Stimulated activated naive CD8-positive, alpha-beta T cell treated with anti-CD3 and anti-CD28 coated beads, Interleukin-15, Interleukin-2, amounts not matched to agents 100 ng/mL and 50 ng/mL, for 24 hours (primary cell): ENCODE results near the gene TMEM132C.

Experiments
- H3K27ac Mint-ChIP-seq: one replicate; pipeline ENCODE4 v1.8.0; 2021; ENCODE audit warnings: mild to moderate bottlenecking, mixed read lengths
- H3K27me3 Mint-ChIP-seq: one replicate; pipeline ENCODE4 v1.8.0; 2021; ENCODE audit warnings: mixed read lengths
- H3K36me3 Mint-ChIP-seq: one replicate; pipeline ENCODE4 v1.8.0; 2021; ENCODE audit warnings: low read depth, mixed read lengths
- H3K4me1 Mint-ChIP-seq: one replicate; pipeline ENCODE4 v1.8.0; 2021; ENCODE audit warnings: low read depth, mixed read lengths
- H3K4me3 Mint-ChIP-seq: one replicate; pipeline ENCODE4 v1.8.0; 2021; ENCODE audit warnings: mild to moderate bottlenecking, mixed read lengths
- H3K9me3 Mint-ChIP-seq: one replicate; pipeline ENCODE4 v1.8.0; 2021; ENCODE audit warnings: mixed read lengths

The TMEM132C gene

DNA sequence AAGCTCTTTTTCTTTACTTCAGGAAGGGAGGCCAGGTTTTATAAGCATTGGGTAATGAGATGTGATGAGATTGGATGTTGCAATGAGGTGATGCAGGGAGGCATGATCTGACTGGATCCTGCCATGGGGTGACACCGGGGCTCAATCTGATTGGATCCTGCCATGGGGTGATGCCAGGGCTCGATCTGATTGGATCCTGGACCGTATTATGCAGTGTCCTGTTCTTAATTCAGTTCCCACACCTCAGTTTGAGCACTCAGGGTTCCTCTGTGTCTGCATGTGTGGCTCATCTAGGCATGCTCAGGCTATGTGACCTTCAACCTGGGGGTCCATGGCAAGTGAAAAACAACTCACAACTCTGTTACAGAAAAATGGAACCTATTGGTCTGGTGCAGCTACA lies 390.4 kb downstream of the TMEM132C start:
- Mint-ChIP-seq H3K27me3 (no peaks in the 10 kb centered on the region), H3K27ac (no peak overlapping the region), H3K9me3 (no peaks in the 10 kb centered on the region), H3K36me3 (no peaks in the 10 kb centered on the region), H3K4me3 (no peak overlapping the region), H3K4me1 (no peaks in the 10 kb centered on the region)

GRCh38 chr12:128660532-128661225 lies 393.7 kb downstream of the TMEM132C start:
- Mint-ChIP-seq H3K4me1 (no peaks in the 10 kb centered on the region), H3K9me3 (no peaks in the 10 kb centered on the region), H3K27me3 (no peaks in the 10 kb centered on the region), H3K4me3 (no peak overlapping the region), H3K36me3 (no peaks in the 10 kb centered on the region), H3K27ac (no peak overlapping the region)

DNA sequence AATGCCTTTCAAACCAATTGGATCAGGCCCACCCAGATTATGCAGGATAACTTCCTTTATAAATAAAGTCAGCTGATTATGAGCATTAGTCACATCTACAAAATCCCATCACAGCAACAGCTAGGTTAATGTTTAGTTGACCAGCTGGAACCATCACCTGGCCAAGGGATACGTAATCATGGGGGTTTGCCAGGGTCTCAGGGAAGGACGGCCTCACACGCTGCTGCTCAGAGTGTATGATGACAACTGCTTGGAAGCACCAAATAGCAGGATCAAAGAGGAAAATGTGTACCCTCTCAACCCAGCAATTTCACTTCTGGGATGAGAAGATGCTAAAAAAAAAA lies 394.2 kb downstream of the TMEM132C start:
- no peak overlapping the region for H3K27ac Mint-ChIP-seq
- H3K4me1 Mint-ChIP-seq, result no peaks in the 10 kb centered on the region
- H3K4me3 Mint-ChIP-seq, result no peak overlapping the region
- H3K9me3 Mint-ChIP-seq, result no peaks in the 10 kb centered on the region
- no peaks in the 10 kb centered on the region for H3K36me3 Mint-ChIP-seq
- H3K27me3 Mint-ChIP-seq, result no peaks in the 10 kb centered on the region

GRCh38 chr12:128662101-128662500 lies 395.1 kb downstream of the TMEM132C start:
- Mint-ChIP-seq H3K4me1 (no peaks in the 10 kb centered on the region), H3K36me3 (no peaks in the 10 kb centered on the region), H3K27me3 (no peaks in the 10 kb centered on the region), H3K27ac (no peak overlapping the region), H3K9me3 (no peaks in the 10 kb centered on the region), H3K4me3 (no peak overlapping the region)

- no peak overlapping the region for H3K4me3 Mint-ChIP-seq
- no peaks in the 10 kb centered on the region for H3K36me3 Mint-ChIP-seq
- H3K9me3 Mint-ChIP-seq, result no peaks in the 10 kb centered on the region
- H3K27me3 Mint-ChIP-seq, result no peaks in the 10 kb centered on the region
- H3K4me1 Mint-ChIP-seq, result no peaks in the 10 kb centered on the region
- no peak overlapping the region for H3K27ac Mint-ChIP-seq
Observed at GRCh38 chr12:128664501-128664900, 397.5 kb downstream of the TMEM132C start.

DNA sequence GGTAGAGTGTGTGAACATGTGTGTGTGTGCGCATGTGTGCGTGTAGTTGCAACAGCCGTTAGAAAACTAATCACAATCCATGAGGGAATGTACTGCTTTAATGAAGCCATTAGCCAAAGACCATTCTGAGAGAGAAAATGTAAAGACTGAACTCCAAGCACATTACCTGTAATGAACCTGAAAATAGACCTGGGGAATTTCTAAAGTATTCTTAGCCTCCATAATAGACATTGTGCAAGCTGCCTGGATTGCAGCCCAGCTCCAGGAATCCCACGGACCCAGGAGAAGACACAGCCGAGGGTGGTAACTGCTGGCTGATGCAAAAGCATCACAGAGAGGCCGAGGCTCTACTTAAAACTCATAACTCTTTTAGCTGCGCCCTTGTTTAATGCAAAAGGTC lies 400.2 kb downstream of the TMEM132C start:
- Mint-ChIP-seq H3K27ac (no peak overlapping the region), H3K9me3 (no peaks in the 10 kb centered on the region), H3K4me1 (no peaks in the 10 kb centered on the region), H3K36me3 (no peaks in the 10 kb centered on the region), H3K27me3 (no peaks in the 10 kb centered on the region), H3K4me3 (no peak overlapping the region)

GRCh38 chr12:128671528-128672042 lies 404.6 kb downstream of the TMEM132C start:
- H3K27me3 Mint-ChIP-seq, result no peaks in the 10 kb centered on the region
- H3K9me3 Mint-ChIP-seq, result no peaks in the 10 kb centered on the region
- no peaks in the 10 kb centered on the region for H3K4me1 Mint-ChIP-seq
- no peak overlapping the region for H3K27ac Mint-ChIP-seq
- no peaks in the 10 kb centered on the region for H3K36me3 Mint-ChIP-seq
- no peak overlapping the region for H3K4me3 Mint-ChIP-seq

DNA sequence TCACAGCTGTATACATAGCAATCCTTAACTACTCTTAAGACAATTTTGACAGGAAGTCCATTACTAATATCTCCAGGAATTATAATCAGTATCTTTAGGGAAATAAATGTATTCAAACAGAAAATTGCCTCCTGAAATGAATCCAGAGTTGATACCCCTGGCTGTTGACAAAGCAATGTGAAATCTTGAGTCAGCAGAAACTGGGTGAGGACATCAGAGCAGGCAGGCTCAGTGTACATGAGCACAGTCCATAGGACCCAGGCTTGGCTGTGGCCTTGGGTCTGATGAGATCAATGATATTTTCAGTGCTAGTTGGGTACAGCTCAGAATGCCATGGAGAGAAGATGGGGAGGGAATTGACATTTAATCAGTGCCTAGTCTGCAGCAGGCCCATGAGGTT lies 405.5 kb downstream of the TMEM132C start:
- Mint-ChIP-seq H3K4me1 (no peaks in the 10 kb centered on the region), H3K9me3 (no peaks in the 10 kb centered on the region), H3K27me3 (no peaks in the 10 kb centered on the region), H3K4me3 (no peak overlapping the region), H3K27ac (no peak overlapping the region), H3K36me3 (no peaks in the 10 kb centered on the region)

- Mint-ChIP-seq H3K27me3 (no peaks in the 10 kb centered on the region), H3K27ac (no peak overlapping the region), H3K4me1 (no peaks in the 10 kb centered on the region), H3K4me3 (no peak overlapping the region), H3K36me3 (no peaks in the 10 kb centered on the region), H3K9me3 (no peaks in the 10 kb centered on the region)
Observed at GRCh38 chr12:128672893-128673292, 405.9 kb downstream of the TMEM132C start.

- Mint-ChIP-seq H3K36me3 (no peaks in the 10 kb centered on the region), H3K27me3 (no peaks in the 10 kb centered on the region), H3K27ac (no peak overlapping the region), H3K9me3 (peaks cover 5% of the 10 kb centered on the region), H3K4me1 (no peaks in the 10 kb centered on the region), H3K4me3 (no peak overlapping the region)
Observed at GRCh38 chr12:128675576-128675975, 408.6 kb downstream of the TMEM132C start.

- Mint-ChIP-seq H3K4me1 (no peaks in the 10 kb centered on the region), H3K27me3 (no peaks in the 10 kb centered on the region), H3K9me3 (peaks cover 5% of the 10 kb centered on the region), H3K27ac (no peak overlapping the region), H3K36me3 (no peaks in the 10 kb centered on the region), H3K4me3 (no peak overlapping the region)
Observed at GRCh38 chr12:128680555-128680954, 413.6 kb downstream of the TMEM132C start.

DNA sequence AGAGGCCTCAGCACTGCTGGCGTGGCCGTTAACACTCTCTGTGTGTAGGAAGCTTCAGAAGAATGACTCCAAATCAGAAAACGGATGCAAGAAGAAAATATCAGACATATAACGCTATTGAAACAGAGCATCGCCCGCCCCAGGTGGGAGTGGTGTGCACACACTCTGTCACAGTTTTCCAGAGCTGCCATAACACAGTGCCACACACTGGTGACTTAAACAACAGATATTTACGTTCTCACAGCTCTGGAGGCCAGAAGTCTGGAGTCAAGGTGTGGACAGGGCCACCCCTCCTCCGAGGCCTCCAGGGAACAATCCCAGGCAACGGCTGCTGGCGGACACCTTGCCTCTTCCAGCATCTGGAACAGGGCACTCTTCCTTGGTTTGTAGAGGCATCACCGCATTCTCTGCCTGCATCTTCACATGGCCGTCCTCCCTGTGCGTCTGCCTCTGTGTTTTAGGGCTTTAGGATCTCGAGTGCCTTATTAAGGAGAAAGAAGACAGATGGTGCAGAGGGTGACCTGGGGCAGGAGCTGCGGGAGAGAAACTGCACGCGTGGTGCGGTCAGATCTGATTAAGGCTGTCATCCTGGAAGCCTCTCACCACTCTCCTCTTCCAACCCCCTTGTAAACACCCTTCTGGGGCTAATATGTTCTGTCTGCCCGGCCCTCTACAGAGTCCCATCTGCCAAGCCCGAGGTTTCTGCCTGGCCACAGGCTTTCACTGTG lies 415.7 kb downstream of the TMEM132C start:
- Mint-ChIP-seq H3K4me3 (no peak overlapping the region), H3K36me3 (no peaks in the 10 kb centered on the region), H3K27ac (no peak overlapping the region), H3K27me3 (no peaks in the 10 kb centered on the region), H3K9me3 (peaks cover 10% of the 10 kb centered on the region), H3K4me1 (no peaks in the 10 kb centered on the region)

DNA sequence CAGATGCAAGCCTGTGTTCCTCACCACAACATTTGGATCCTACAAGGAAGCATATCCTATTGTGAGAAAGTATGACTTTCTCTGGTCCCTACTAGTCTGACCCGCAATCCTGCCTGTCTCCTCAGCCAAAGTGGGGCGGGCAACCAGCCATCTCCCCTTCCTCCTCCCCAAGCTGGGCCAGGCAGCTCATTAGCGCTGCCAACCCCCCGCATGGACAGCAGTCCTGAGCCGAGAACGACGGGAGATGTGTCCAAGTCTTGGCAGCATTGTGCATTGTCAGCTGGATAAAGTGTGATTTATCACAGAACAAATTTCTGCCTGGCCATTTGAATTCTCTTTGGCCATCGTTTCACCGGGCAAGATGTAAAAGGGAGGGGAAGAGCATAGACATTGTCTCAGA lies 417.4 kb downstream of the TMEM132C start:
- H3K27me3 Mint-ChIP-seq, result no peaks in the 10 kb centered on the region
- H3K36me3 Mint-ChIP-seq, result no peaks in the 10 kb centered on the region
- H3K9me3 Mint-ChIP-seq, result peaks cover 9% of the 10 kb centered on the region
- H3K4me3 Mint-ChIP-seq, result no peak overlapping the region
- no peak overlapping the region for H3K27ac Mint-ChIP-seq
- no peaks in the 10 kb centered on the region for H3K4me1 Mint-ChIP-seq

DNA sequence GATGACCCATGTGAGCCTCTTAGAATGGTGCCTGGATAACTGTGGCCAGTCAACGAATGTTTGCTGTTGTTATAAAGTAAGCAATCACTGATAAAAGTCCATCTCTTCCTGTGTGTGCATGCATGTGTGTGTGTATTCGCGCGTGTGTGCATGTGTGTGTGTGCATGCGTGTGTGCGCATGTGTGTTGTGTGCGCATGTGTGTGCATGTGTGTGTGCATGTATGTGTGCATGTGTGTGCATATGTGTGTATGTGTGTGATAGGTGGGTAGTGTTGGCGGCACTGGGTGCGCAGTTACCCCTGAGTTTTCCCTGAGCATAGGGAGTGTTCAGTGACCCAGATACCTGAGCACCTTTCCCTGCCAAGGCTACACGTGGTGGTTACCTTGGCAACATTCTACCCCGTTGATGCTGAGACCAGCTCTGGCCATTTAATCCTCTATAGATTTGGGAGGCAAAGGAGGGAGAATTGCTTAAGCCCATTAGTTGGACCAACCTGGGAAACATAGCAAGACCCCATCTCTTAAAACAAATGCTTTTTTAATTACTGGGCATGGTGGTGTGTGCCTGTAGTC lies 419.0 kb downstream of the TMEM132C start:
- H3K9me3 Mint-ChIP-seq, result peaks cover 4% of the 10 kb centered on the region
- no peaks in the 10 kb centered on the region for H3K27me3 Mint-ChIP-seq
- no peaks in the 10 kb centered on the region for H3K4me1 Mint-ChIP-seq
- H3K4me3 Mint-ChIP-seq, result no peak overlapping the region
- no peak overlapping the region for H3K27ac Mint-ChIP-seq
- H3K36me3 Mint-ChIP-seq, result no peaks in the 10 kb centered on the region

- no peak overlapping the region for H3K27ac Mint-ChIP-seq
- no peaks in the 10 kb centered on the region for H3K4me1 Mint-ChIP-seq
- H3K9me3 Mint-ChIP-seq, result peaks cover 4% of the 10 kb centered on the region
- H3K36me3 Mint-ChIP-seq, result no peaks in the 10 kb centered on the region
- H3K27me3 Mint-ChIP-seq, result no peaks in the 10 kb centered on the region
- H3K4me3 Mint-ChIP-seq, result no peak overlapping the region
Observed at GRCh38 chr12:128687851-128688250, 420.9 kb downstream of the TMEM132C start.
